ENCODE data around the gene HJURP. TPM values are rescaled to one million over a fixed set of nuclear protein-coding genes. Genes with fewer than 3 reads are reported as not detected.

The HJURP gene
- total and polyA plus RNA-seq, 2 donors (not counting 3 experiments of a cell fraction or from before 2014, with no cell fraction given) = 34.4 to 60.9 TPM

DNA sequence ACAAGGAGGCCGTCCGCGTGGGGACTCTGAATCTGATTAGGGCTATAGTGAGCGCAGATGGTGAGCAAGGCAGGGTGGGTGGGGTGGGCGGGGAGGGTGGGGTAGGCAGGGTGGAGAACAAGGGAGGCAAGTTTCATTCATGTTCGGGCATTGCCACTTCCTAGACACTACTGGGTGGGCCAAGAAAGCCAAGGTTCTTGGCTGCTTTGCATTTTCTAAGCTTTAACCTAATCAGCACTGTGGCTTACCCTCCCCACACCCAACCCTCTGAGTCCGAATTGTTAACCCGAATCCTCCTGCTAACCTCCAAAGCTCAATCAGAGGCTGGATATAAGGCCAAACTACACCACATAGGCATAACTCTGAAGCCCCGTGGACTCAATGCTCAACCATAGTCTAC lies 58.1 kb downstream of the HJURP start:
- no peak for FAIRE-seq
- H3K9ac ChIP-seq (replicated peaks; ENCODE audit: extremely low read depth, insufficient read depth, low read length) = no peak overlapping the region
- no peaks in the 10 kb centered on the region for H3K4me1 ChIP-seq (ENCODE audit: control insufficient read depth, extremely low read depth, insufficient read depth, low read length)
- intact Hi-C loops (cut with micrococcal nuclease) (no loop called here), dilution Hi-C loops (cut with MboI; ENCODE audit: extremely low pct_ligation_motif_present, low sequenced_read_pairs) (no loop called here)
- H3K4me2 ChIP-seq (ENCODE audit: insufficient read depth, low read length) = no peak overlapping the region
- no peaks in the 10 kb centered on the region for H4K20me1 ChIP-seq (replicated peaks; ENCODE audit: control insufficient read depth, extremely low read depth, insufficient read depth, low read length)
- no peaks in the 10 kb centered on the region for H3K9me3 ChIP-seq (replicated peaks; ENCODE audit: control insufficient read depth, insufficient read depth, low read length)
- no peak overlapping the region for H3K4me3 ChIP-seq (replicated peaks in 1 of 3; ENCODE audit: insufficient read depth in 1 of 3, low read depth in 1 of 3, low read length in 3 of 3)
- no peak overlapping the region for H3K27ac ChIP-seq (ENCODE audit: insufficient read depth, low read depth, low read length)
- TF ChIP-seq JUN (IDR thresholded peaks at IDR 0.05; ENCODE audit: borderline replicate concordance, insufficient read depth, insufficient read length, low read depth) (no peak), FOS (IDR thresholded peaks at IDR 0.05; ENCODE audit: borderline replicate concordance, insufficient read depth, low read length) (no peak), MYC (IDR thresholded peaks at IDR 0.05; ENCODE audit: low read depth, low read length) (no peak), POLR2AphosphoS5 (IDR thresholded peaks at IDR 0.05; ENCODE audit: insufficient read depth, low read depth, low read length) (no peak), GATA2 (IDR thresholded peaks at IDR 0.05; ENCODE audit: insufficient read depth, insufficient read length, low read depth, low read length) (no peak), POLR2A (IDR thresholded peaks at IDR 0.05; ENCODE audit: low read depth, low read length) (no peak), EZH2 (IDR thresholded peaks at IDR 0.05; ENCODE audit: borderline replicate concordance, low read depth, low read length, severe bottlenecking) (no peak)
- TF ChIP-seq, protein P1, sequence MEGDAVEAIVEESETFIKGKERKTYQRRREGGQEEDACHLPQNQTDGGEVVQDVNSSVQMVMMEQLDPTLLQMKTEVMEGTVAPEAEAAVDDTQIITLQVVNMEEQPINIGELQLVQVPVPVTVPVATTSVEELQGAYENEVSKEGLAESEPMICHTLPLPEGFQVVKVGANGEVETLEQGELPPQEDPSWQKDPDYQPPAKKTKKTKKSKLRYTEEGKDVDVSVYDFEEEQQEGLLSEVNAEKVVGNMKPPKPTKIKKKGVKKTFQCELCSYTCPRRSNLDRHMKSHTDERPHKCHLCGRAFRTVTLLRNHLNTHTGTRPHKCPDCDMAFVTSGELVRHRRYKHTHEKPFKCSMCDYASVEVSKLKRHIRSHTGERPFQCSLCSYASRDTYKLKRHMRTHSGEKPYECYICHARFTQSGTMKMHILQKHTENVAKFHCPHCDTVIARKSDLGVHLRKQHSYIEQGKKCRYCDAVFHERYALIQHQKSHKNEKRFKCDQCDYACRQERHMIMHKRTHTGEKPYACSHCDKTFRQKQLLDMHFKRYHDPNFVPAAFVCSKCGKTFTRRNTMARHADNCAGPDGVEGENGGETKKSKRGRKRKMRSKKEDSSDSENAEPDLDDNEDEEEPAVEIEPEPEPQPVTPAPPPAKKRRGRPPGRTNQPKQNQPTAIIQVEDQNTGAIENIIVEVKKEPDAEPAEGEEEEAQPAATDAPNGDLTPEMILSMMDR (IDR thresholded peaks at IDR 0.05; ENCODE audit: extremely low read depth in 1 of 2, insufficient read depth in 1 of 2, low read depth in 1 of 2, low read length in 2 of 2) = no peak
- TF ChIP-seq, protein P2, sequence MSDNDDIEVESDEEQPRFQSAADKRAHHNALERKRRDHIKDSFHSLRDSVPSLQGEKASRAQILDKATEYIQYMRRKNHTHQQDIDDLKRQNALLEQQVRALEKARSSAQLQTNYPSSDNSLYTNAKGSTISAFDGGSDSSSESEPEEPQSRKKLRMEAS (IDR thresholded peaks at IDR 0.05; ENCODE audit: insufficient read depth, insufficient read length) = no peak
- H3K36me3 ChIP-seq (ENCODE audit: control insufficient read depth in 2 of 2, extremely low read depth in 1 of 2, insufficient read depth in 2 of 2, low read length in 2 of 2) = no peaks in the 10 kb centered on the region
- no peak overlapping the region for H2AFZ ChIP-seq (ENCODE audit: low read depth, low read length)
- no TSS peak for BruUV-seq (replicated peaks)
- no peaks in the 10 kb centered on the region for H3K9me1 ChIP-seq (replicated peaks; ENCODE audit: control insufficient read depth, extremely low read depth, insufficient read depth, low read length)
- POLR2A ChIA-PET = no interaction called here
- no peaks in the 10 kb centered on the region for H3K79me2 ChIP-seq (ENCODE audit: control insufficient read depth, insufficient read depth, low read length)
- H3K27me3 ChIP-seq (ENCODE audit: control insufficient read depth in 2 of 2, insufficient read depth in 2 of 2, low read length in 2 of 2) = no peaks in the 10 kb centered on the region
- CTCF ChIA-PET = no interaction called here
- no peak for DNase-seq (ENCODE audit: low read depth, low spot score)
